GM21367 (cell line): ENCODE measurements around the gene SLCO3A1.

ENCODE experiments used
- ATAC-seq: cut with Tn5 transposase; IDR thresholded peaks from one replicate; pipeline ENCODE4 v1.9.1; 2021; ENCODE audit not compliant: unreplicated experiment

The SLCO3A1 gene

DNA sequence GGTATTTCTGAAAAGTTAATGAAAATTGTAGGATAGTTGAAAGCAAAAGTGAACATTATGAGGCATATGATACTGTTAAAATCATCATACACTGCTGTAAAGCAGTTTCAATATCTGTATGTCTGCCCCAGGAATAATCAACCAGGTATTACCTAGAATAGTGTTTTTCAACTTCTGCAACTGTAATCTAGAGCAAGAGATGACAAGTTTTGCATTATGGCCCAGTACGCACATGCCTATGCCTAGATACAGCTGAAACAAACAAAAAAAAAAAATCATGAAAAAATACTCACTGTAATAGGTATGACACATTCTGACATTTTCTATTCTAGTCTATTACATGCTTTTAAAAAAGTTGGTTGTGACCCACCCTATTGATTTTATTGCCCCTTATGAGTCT, 299.5 kb downstream of the SLCO3A1 start:
- ATAC-seq: no peak

DNA sequence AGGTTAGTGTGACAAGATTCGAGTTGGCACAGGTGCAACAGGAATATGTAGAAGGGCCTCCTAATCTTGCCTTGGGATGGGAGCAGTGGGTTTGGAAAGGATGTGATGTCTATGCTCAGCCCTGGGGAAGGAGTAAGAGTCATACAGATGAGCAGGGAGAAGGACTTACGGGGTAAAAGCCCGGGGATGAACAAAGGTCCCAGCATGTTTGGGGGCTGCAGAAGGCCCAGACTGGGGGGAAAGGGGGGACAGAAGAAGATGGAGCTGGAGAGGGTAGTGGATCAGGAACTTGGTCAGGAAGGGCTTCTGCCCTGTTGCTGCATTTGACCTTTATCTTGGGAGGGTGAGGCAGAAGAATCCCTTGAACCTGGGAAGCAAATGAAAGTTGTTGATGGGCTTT, 300.1 kb downstream of the SLCO3A1 start:
- no peak for ATAC-seq

DNA sequence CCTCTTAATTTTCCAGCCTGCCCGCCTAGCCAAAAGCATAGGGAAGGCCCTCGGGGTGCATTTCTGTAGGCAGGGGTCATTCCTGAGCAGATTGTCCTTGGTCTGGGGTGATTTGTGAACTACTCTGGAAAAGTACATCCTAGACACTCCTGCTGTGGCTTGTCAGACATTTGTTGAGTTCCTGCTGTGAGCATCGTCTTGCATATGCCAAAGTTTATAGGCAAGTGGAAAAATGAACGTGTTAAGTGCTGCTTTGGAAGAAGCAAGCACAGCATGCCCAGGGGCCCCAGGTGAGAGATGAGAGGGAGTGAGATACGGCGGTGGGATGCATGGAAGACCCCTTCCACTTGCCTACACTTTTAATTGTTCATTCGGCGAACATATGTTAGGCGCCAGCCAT, 302.4 kb downstream of the SLCO3A1 start:
- no peak for ATAC-seq

DNA sequence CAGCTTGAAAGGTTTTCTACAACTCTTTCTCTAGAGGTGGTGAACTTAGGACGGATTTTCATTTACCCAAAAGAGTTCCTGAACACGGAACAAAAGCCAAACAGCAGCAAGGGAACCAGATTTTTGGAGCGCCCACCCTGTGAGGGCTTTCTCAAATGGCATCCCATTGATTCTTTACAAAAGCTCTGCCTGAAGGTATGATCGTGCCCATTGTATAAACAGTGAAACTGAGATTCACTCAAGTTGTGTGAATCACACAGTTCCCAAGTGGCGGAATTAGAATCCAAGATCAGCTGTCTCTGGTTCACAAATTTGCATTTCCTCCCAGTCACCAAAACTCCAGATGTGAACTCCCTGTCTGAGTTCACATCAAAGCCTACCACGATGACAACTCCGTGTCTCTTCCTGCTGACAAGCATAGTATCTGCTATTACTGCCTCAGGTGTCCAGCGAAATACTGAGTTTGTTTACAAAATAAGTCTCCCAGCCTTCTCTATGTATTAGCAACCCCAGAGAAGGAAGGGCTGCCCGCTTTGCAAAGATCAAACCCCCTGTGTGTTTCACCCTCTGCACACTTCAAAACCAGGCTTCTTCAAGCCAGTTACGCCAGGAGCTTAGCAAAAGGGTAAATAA, 304.3 kb downstream of the SLCO3A1 start:
- ATAC-seq: no peak

DNA sequence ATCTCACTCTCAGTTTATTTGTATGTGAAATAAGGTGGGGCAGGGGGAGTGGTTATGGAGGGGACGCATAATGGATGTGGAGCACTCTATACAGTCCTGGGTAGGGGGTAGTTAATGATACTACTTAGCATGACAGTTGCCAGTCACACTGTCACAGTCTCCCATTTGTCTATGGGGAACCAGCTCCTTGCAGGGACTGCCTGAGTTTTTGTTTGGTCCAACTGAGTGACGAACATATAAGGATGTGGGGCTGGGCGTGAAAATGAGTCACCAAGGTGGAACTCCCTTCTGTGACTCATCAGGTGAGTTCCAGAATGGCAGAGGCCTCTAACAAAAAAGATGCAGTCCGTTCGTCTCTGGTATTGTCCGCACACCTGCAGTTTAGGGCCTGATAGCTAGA, 304.9 kb downstream of the SLCO3A1 start:
- no peak for ATAC-seq

DNA sequence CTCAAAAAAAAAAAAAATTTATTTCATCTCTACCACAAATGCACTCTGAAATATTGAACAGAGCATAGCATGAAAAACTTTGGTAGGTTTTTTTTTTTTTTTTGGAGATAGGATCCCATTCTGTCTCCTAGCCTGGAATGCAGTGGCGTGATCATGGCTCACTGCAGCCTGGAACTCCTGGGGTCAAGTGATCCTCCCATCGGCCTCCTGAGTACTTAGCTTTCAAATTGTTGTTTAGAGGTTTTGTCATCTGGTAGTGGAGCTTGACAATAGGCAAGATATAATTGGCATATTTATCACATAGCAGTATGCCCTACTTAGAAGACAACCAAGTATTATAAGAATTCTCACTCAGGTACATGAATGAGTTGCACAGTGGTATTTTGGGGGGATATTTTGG, 306.0 kb downstream of the SLCO3A1 start:
- ATAC-seq: no peak

DNA sequence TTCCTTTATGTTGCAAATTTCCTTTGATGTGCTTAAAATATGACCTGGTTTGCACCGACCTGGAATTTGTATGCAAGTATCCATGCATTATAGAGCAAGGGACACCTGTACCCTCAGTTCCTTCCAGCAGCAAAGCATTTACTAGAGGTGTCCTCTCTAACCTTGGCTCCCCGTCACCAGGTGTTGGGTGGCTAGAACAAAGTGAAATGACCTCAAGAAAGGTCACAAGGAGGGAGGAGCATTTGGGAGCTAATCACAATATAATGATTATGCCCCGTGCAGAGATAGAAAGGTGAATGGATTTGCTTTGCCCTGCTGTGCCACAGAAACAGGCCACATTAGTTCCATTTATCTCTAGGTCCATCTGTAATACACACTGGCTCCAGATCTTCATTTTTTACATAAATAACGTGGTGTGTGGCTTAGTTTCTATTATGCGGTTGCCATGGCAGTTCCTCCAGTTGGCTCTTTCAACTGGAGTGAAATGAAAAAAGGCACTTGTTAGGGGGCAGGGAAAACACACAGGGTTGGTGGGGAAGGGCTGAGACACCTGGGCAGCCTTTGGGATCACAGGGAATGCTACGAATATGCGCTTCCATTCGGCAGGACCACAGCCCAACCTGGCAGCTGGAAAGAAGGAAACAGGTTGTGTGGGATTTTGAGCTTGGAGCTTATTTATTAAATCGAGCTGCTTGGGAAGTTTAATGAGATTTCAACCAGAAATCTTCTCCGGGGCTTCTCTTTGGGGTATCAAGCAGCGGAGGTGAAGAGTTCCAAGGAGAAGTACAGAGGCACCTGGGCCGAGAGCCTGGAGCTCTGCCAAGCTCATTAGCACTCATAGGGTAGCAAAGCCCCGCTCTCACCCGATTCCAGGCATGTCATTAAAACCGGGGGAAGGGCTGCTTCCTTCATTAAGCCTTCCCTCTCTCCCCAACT, 306.7 kb downstream of the SLCO3A1 start:
- no peak for ATAC-seq

DNA sequence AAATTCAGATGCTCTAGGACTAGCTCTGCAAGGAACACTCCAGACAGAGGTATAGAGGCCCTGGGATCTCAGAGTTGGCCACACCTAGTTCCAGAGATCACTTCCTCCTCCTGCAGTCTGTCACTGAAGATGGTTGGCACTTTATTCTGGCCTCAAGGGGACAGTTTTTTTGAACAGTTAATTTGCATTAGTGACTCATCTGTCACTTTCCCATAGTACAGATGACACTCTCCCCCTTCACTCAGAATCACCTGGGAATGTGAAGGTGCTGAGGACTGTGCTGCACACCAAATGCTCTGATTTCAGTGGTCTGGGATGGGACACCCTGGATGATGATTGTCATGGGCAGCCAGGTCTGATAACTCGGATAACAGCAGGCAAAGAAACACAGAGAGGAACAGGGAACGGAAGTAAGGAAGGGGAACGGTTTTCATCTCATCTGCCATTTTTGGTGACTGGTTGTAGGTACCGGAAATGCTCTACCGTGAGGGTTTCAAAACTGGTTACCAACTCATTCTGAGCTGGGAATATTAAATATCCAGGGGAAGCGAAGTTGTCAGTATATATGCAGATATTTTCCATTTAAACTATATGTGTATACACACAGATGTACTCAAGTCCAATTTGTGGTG, 307.6 kb downstream of the SLCO3A1 start:
- peak; percentile 96 for ATAC-seq

DNA sequence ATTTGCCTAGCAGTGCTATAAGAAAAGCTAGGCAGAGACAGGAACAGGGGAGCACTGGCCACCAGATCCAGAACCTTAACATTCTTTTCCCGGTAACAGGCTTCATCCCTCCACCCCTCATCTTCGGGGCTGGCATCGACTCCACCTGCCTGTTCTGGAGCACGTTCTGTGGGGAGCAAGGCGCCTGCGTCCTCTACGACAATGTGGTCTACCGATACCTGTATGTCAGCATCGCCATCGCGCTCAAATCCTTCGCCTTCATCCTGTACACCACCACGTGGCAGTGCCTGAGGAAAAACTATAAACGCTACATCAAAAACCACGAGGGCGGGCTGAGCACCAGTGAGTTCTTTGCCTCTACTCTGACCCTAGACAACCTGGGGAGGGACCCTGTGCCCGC, 309.1 kb downstream of the SLCO3A1 start:
- ATAC-seq: no peak

DNA sequence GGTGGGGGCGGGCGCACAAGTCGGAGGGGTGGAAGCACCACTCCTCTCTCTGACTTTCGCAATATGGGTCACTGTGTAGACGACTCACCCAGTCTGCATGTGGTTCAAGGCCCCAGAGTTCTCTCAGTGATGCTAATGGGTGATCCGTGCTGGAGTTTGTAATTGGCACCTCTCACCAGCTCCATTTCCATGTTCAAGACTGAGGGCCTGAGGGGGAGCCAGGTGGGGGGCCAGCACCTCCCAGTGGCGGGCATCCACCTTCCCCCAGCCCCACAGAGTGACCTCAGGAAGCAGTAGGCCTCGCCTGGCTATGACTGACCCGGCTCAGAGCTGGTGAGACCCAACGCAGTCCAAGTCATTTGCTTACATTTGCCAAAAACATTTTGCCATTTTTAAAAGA, 310.1 kb downstream of the SLCO3A1 start:
- no peak for ATAC-seq

DNA sequence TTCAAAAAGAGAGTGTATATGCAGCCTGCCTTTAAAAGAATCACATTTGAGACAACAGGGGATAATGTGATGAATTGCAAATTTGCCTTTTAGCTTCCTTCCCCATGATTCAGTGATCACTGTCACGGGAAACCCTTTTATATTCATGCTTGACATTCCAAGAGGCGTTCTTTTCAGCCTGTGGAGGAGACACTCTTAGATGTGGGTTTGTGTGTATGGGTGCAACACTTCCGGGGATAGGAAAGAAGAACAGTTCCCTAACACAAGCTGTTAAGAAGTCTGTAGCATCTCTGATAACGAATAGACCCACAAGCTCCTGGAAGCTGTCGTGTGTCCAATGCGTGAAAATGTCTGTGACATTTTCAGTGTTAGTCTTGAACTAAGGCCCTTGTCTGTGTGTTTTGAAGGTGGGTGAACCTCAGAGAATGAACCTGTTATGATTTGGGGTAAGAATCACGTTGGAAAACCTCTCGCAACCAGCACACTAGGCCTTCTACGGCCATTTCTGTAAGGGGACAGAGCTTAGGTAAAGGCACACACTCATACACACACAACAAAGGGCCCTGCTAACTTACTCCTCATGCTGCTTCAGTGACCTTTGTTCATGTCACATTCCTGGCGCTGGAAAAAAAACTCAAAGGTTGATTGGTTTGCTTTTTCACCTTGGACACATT, 311.0 kb downstream of the SLCO3A1 start:
- ATAC-seq: no peak

DNA sequence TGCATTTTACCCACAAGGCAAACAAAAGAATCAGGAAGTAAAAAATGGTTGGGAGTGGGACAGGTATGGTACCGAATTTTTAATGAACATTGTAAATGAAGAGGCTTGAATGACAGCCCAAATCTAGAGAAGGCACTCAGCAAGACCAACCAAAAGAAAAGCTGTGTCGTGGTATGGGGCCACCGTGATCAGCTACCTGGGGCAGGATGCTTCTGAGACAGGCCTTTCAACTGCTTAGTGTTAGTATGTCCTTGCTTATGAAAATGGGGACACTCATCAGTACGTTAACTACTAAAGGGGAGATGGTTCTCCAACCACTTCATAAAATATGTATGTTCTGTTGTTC, 311.5 kb downstream of the SLCO3A1 start:
- ATAC-seq: no peak

DNA sequence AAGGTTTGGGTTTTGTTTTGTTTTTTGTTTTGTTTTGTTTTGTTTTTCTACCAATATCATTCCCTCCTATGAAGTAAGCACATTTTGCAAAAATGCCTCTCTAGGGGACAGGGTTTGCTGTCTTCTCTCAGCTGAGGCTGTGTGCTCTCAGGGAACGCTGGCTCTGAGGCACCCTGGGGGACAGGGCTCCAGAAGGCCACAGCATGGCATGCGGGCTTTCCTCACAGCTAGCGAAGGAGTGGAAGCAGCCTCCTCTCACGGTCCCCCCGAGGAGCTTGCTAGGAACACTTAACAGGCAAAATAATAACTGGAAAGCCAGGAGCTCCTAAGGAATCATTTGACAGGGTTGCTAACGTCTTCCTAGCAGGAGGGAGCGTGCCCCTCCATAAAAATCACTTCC, 312.5 kb downstream of the SLCO3A1 start:
- no peak for ATAC-seq

DNA sequence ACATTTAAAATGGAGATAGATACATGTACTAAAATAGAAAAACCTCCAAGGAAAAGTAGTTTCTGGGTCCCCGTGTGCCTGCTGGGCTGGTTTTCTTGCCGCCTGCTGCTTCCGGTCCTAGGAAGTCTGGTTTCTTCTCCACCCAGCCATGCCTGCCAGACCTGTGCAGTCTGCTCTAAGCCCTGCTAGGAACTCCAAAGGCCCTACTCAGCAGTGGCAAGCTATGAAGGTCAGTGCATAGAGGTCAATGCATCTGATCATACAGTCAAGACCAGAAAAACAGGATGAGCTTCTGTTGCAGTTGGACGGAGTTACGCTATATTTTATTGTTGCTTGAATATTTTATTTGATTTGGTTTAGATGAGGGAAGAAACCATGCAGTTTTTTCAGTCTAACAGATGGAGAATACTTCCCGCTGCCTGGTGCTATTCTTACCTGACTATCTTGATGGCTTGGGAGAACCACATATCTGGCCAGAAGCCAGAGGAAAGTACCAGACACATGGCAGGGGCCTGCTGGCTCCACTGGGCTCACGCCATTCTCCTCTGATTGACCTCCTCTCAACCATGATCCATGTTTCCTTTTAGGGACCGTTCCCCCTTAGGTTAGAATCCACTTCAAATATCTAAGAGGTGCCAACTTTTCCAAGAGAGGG, 313.4 kb downstream of the SLCO3A1 start:
- ATAC-seq: no peak

DNA sequence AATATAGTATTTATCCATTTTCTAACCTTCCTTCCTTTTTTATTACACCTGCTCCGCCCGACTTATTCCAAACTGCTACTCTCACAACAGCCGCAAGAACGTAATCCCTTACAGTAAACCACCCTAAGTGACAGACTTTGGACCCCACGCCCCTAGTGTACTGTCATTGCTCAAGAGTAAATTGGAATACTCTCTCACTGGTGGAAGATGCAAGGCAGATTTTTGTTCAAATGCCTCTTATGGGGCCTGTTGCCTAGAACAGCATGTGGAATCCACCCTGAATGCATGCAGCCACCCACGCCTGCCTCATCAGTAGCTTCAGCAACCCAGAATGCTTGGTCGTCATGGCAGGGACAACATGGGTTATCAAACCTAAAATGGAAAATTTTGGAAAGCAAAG, 313.9 kb downstream of the SLCO3A1 start:
- ATAC-seq: no peak

DNA sequence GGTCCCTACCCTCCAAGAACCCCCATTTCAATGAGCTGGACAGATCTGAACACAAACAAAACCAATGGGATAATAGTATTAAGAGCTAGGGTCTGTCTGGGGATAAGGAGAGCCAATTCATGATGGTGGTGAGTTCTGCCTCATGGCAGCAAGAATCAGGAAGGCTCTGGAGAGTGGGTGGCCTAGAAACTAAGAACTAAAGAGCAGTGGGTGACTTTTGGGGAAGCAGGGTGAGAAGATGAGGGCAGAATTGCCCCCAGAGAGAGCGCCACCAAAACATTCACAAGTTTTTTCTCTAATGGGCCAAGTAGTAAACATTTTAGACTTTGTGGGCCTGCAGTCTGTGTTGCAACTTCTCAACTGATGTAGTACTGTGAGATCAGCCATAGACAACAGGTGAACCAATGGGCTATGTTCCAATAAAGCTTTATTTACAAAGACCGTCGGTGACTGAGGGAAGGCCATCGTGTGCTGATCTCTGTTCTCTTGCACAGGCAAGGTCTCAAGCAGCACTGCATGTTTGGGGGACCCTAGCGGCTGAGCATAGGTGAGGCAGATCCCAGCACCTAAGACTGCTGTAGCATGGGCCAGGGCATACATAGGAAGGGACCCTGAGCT, 314.7 kb downstream of the SLCO3A1 start:
- no peak for ATAC-seq

DNA sequence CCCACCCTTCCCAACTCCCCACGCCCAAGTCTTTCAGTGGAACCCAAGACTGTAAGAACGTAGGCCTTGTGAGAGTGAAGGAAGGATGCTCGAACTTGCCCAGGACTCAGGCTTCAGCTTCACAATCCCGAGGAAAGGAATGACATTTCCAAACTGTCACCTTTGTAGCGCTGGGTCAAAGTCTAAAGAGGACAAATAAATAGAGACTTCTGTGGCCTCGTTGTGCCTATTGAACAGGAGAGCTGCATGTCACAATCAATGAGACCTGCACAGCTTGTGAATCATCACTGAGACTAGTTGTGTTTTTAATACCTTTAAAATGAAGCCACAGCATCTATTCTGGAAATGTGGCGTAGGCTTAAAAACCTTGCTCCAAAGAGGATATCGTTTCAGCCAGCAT, 317.4 kb downstream of the SLCO3A1 start:
- ATAC-seq: no peak

DNA sequence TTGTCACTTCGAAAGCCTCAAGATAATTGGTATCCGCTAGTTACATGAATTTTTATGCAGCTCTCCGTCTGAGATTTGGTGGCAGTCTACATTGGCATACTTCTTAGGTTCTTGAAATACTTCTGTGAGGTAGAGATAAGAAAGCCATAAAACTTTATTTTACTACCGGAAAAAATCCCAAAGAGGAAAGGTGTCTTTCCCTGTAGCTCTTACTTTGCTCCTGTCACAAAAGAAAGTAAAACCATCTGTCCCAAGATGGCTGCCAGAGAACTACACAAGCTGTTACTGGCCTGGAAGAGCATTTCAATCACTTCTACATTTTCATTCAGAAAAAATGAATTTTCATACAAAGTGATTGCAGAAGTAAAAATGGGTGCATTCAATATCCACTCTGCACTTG, 325.4 kb downstream of the SLCO3A1 start:
- ATAC-seq: no peak

DNA sequence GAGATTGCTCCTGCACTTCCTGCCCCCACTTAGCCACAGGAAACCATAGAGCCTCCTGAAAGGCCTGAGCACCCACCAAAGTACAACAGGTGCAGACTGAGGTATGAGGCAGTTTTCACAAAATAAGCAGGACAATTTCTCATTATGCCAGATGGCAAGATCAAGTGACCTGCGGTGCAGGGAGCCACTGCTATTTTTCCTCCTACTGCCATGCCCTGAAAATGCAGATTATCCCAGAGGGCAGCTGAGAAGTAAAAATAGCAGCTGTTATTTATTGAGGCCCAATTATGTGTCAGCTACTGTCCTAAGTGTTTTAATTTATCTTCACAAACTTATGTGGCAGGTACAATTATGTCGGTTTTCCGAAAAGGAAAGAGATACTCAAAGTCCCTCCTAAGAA, 330.6 kb downstream of the SLCO3A1 start:
- ATAC-seq: no peak

DNA sequence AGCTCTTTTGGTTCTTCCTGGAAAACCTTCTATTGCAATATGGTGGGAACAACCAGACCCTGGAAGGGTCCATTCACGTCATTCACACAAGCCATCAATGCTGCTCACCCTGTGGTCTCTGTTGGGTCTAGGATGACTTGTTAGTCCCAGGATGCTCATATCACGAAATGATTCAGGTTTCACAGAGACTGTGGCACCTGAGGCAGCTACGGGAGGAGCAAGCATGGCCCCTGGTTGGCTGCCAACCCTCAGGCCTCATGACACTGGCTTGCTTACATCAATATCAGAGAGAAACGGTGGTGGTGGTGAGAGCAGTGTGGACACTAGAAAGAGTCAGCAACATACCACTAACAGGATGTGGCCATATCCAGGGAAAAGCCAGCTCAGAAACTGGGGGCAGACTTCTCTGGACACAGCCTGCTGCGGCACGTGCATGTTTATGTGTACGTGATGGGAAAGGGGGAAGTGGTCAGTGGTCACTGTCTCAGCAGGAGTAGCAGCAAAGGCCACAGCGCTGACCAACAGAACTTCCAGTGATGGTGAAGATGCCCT, 331.2 kb downstream of the SLCO3A1 start:
- no peak for ATAC-seq
